Measurements from ENCODE around the gene S100A4.
A peak's percentile ranks its signal among the peaks of the same experiment; 100 is the strongest.

The S100A4 gene

DNA sequence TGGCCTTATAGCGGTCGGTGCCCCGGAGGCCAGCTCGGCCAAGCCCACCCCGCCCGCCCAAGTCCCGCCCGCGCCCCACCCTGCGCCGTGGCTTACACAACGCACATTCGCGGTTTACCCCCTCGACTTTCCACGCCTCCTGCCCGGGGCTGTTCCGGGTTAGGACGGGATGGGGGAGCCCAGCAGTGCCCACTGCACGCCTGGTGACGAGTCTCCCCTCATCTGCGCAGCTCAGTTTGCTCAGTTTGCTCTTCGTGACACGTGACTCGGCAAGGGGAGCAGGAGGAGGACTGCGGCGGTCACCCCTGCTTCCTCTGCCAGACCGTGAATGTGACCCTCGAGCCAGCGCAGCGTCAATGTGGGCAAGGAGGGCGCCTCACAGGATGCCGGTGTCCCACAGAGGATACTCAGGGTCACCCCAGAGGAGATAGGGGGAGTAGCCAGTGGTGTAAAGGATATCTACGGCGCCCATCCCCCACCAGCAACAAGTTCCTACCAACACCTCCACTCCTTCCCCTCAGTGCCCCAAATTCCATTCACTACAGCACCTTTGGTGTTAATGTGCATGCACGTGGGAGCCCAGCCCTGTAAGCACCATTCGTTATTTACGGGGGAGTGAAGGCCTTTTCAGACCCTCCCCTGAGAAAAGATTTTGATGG lies 9.5 kb downstream of the S100A4 start:
- peak overlapping the region; percentile 69 for H3K4me3 ChIP-seq (ENCODE audit: low read depth, low read length)
- DNase-seq (ENCODE audit: low read depth): peak; percentile 72
- TF ChIP-seq, protein P1, sequence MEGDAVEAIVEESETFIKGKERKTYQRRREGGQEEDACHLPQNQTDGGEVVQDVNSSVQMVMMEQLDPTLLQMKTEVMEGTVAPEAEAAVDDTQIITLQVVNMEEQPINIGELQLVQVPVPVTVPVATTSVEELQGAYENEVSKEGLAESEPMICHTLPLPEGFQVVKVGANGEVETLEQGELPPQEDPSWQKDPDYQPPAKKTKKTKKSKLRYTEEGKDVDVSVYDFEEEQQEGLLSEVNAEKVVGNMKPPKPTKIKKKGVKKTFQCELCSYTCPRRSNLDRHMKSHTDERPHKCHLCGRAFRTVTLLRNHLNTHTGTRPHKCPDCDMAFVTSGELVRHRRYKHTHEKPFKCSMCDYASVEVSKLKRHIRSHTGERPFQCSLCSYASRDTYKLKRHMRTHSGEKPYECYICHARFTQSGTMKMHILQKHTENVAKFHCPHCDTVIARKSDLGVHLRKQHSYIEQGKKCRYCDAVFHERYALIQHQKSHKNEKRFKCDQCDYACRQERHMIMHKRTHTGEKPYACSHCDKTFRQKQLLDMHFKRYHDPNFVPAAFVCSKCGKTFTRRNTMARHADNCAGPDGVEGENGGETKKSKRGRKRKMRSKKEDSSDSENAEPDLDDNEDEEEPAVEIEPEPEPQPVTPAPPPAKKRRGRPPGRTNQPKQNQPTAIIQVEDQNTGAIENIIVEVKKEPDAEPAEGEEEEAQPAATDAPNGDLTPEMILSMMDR (conservative IDR thresholded peaks at IDR 0.05; ENCODE audit: low read depth, low read length): no peak

DNA sequence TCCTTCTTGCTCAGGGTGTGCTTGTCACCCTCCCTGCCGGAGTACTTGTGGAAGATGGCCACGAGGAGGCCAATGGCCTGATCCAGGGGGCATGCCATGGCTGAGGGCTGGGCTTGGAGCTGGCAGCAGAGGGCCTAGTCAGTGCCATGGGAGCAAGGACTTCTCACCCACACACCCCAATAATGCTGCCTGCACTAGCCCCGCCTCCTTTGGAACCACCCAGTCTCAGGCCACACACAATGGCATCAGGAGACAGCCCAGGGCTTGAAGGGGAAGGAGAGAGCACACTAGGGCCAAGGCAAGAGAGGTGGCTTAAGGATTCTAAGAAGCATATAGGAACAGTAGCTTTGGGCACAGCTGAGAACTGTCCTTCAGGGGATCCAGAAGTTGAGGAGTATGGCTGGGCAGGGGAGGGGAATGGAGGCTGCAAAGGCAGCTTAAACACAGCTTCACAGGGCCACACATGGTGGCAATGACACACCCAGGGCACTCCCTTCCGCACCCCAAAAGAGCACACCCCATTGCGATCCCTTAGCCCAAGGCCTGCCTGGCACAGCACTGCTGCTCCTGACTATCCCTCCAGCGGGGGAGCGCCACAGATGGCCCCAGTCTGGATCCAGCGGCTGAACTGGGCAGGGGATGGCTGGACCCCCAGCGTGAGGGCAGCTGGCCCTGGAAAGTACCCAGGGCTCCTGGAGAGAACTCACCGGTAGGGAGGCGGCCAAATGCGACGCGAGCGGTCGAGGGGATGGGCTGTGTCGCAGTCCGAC lies 10.2 kb downstream of the S100A4 start, which contains the start of gene S100A6:
Gene S100A6, minus strand, starts transcription at position 750 of the 770 bp plus-strand sequence. Its CDS starts 652 bp downstream, at position 98.
- peak within 1 kb of the TSS; percentile 69 for H3K4me3 ChIP-seq (ENCODE audit: low read depth, low read length)
- TF ChIP-seq, protein P1 (conservative IDR thresholded peaks at IDR 0.05; ENCODE audit: low read depth, low read length): no peak
- DNase-seq (ENCODE audit: low read depth): no peak

DNA sequence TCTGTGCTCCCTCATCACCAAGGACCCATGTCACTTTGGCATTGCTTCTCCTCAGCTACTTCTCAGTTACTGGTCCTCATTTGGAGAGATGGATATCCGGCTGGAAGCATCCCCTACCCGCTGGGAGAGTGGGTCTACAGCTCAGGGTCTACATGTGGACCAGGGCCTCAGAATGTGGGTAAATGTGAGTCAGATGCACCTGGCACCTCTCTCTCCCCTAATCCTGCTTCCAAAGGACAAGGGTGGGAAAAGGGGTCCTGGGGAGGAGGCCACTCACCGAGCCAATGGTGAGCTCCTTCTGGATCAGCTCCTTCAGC lies 10.7 kb downstream of the S100A4 start:
- H3K4me3 ChIP-seq (ENCODE audit: low read depth, low read length): peak overlapping the region; percentile 69
- DNase-seq (ENCODE audit: low read depth): no peak
- TF ChIP-seq, protein P1 (conservative IDR thresholded peaks at IDR 0.05; ENCODE audit: low read depth, low read length): no peak

DNA sequence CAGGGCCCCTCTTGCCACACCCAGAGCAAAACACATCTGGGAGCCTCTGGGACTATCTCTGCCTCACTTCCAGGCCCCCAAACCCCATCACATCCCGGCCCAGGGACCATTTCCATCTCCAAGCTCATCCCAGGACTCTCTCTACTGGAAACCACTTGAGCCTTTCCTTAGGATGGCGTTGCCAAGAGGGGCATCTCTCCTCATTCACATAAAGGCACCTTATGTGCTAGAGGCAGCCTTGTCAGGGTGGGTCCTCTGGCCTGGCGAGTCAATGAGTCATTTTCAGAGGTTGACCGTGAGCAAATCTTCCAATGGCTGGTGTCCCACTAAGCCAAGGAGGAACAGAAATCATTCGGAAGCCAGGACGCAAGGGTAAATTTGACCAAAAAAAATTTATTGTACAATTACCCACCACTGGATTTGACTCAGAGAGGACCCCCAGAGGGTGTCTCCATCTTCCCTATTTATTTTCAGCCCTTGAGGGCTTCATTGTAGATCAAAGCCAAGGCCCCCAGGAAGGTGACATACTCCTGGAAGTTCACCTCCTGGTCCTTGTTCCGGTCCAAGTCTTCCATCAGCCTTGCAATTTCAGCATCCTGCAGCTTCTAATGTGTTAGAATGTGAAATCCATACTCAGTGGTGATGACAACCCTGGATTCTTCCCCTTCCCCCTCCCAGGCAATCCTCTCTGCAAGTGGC lies 11.2 kb downstream of the S100A4 start:
- peak overlapping the region; percentile 69 for H3K4me3 ChIP-seq (ENCODE audit: low read depth, low read length)

DNA sequence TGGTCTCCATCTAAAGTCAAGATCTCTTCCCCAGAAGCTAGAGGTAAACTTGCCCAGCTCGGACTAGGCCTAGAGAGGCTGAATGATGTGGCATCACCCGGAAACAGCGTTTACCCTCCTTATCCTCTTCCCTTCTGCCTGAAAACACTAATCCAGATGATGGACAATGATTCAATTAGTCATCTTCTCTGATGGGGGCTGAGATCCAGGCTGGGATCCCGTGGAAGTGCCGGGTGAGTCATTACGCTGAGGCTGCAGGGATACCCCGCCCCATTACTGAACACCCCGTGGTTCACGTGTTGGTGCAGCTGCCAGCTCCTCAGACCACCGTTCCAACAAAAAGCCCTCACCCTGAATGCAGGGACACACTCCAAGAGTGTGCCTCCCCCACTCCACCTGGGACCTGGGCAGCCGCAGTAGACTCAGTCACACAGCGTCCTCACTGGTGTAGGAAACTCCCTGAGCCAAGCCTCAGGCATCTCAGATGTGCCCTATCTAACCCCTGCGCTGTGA lies 11.9 kb downstream of the S100A4 start:
- DNase-seq (ENCODE audit: low read depth): peak; percentile 85
- H3K4me3 ChIP-seq (ENCODE audit: low read depth, low read length): peak overlapping the region; percentile 45
- TF ChIP-seq, protein P1 (conservative IDR thresholded peaks at IDR 0.05; ENCODE audit: low read depth, low read length): no peak

More for the DNA sequence above, 11.2 kb downstream of the S100A4 start:
- TF ChIP-seq, protein P1 (conservative IDR thresholded peaks at IDR 0.05; ENCODE audit: low read depth, low read length): no peak
- DNase-seq (ENCODE audit: low read depth): no peak

DNA sequence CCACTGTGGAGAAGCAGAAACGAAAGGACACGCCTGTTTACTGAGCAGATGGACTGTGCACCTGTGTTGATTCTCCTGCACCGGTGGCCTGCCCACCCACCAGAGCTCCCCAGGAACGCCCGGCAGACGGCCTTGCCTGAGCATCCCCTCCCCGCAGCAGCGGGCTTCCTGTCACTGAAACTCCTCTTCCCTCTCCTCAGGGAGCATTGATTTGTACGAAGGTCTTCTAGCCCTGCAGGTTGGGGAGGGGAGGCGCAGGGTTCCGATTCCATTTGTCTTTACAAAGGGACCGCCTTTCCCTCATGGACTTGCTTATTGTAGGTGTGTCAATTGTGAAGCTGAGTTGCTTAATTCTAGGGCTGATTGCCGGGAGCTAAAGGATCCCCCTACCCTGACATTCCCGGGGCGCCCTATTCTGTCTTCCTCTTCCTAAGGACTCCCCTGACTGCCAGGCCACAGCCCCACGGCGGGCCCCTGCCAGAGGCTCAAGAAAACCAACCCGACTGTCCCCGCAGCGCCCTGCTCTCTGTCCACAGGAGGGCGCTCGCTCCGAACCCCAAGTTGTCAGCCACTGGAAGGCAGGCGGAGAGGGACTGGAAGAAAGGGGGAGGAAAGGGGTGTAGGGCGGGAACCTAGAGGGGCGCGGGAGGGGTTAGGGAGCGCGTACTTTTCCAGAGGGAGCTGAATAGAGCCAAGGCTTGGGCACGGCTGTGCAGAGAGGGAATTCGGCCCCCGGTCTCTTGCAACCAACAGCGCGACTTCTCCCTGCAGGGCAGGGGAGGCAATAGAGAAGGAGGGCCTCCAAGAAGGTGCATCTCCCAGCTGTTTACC lies 12.6 kb downstream of the S100A4 start:
- DNase-seq (ENCODE audit: low read depth): peak; percentile 87
- TF ChIP-seq, protein P1 (conservative IDR thresholded peaks at IDR 0.05; ENCODE audit: low read depth, low read length): peak; percentile 91
- peak overlapping the region; percentile 45 for H3K4me3 ChIP-seq (ENCODE audit: low read depth, low read length)
